SJCRH30 (cell line): Measurements from ENCODE around the gene S1PR5. TPM values are rescaled to one million over a fixed set of nuclear protein-coding genes. Genes with fewer than 3 reads are reported as not detected.

Experiments
- DNase-seq, 2 experiments: peaks; one replicate each; pipeline ENCODE4 v3.0.0-alpha.2; 2015 to 2020
- H3K27ac ChIP-seq: fragments of 250-450 bp; sonication (Bioruptor Pico); 2 replicates; pipeline ENCODE4 v1.5.1; 2020; ENCODE audit warnings: mild to moderate bottlenecking, moderate library complexity
- H3K27me3 ChIP-seq: fragments of 250-450 bp; sonication (Bioruptor Pico); 2 replicates; pipeline ENCODE4 v1.5.1; 2020; ENCODE audit warnings: mild to moderate bottlenecking, moderate library complexity
- H3K36me3 ChIP-seq: fragments of 250-450 bp; sonication (Bioruptor Pico); 2 replicates; pipeline ENCODE4 v1.5.1; 2020; ENCODE audit warnings: mild to moderate bottlenecking, moderate library complexity
- H3K4me1 ChIP-seq: fragments of 250-450 bp; sonication (Bioruptor Pico); 2 replicates; pipeline ENCODE4 v1.5.1; 2020; ENCODE audit warnings: mild to moderate bottlenecking, moderate library complexity
- H3K4me3 ChIP-seq: fragments of 250-450 bp; sonication (Bioruptor Pico); 2 replicates; pipeline ENCODE4 v1.5.1; 2020; ENCODE audit warnings: mild to moderate bottlenecking, moderate library complexity
- H3K9me3 ChIP-seq: fragments of 250-450 bp; sonication (Bioruptor Pico); replicated peaks from 2 replicates; pipeline ENCODE4 v1.5.1; 2020; ENCODE audit warnings: mild to moderate bottlenecking, moderate library complexity
- total RNA-seq: library from RNA; depleted of rRNA; stranded (reverse); fragments of >200 nt; shearing (Covaris generic); gene quantifications from 2 replicates; pipeline ENCODE4 v1.2.3, GENCODE V29; 2014

S1PR5 gene
- total RNA-seq, 1 experiment from 2014 or later, result 2.4 TPM

DNA sequence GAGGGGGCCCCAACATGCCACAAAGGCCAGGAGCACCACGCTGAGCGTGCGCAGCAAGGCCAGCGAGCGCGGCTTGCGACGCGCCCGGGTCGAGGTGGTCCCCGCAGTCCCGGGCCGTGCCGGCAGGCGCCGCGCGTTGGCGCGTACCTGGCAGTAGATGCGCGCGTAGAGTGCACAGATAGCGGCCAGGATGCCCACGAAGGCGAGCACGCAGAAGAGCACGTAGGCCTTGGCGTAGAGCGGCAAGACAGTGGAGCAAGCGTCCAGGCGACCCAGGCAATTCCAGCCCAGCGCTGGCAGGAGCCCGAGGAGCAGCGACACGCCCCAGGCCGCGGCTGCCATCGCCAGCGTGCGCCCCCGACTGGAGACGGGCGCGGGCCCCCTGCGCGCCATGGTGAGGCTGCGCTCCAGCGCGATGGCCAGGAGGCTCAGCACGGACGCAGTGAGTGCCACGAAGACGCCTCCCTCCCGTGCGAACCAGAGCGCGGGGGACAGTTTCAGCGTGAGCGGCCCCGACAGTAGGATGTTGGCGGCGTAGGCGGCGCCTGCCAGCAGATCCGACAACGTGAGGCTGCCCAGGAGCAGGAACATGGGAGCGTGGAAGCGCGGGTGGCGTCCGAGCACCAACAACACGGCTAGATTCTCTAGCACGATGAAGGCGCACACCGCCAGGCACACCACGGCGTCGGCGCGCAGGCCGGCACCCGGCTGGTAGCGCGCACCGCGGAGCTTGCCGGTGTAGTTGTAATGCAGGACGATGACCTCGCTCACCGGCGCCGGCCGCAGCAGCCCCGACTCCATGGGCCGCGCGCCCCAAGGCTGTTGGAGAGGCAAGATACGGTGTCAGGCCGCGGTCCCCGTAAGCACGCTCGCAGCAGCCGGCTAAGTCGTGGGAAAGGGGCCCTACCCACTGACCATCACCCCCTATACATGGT lies 2.8 kb downstream of the S1PR5 start:
- no peak overlapping the region for H3K4me3 ChIP-seq
- DNase-seq, result no peak
- peaks cover 10% of the 10 kb centered on the region; the same call in 1 of the 2 replicates for H3K4me1 ChIP-seq
- no peaks in the 10 kb centered on the region for H3K36me3 ChIP-seq
- H3K27me3 ChIP-seq, result peaks cover 4% of the 10 kb centered on the region
- no peaks in the 10 kb centered on the region for H3K9me3 ChIP-seq
- no peak overlapping the region for H3K27ac ChIP-seq

DNA sequence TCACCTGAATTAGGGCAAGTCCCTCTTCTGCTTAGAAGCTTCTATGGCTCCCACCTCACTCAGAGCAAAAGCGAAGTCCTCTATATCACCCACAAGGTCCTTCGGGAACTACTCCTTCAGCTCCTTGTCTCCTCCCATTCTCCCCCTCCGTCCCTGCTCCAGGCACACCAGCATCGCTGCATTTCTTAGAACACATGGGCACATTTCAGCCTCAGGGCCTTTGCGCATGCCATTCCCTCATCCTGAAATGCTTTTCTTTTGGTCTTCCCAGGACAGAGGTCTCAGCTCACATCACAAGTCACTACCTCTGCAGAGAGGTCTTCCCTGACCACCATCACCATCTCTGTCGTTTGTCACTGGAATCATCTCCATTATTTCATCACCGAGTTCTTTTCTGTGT lies 4.0 kb downstream of the S1PR5 start:
- DNase-seq, result no peak
- no peak overlapping the region for H3K4me3 ChIP-seq
- peaks cover 7% of the 10 kb centered on the region; the same call in 1 of the 2 replicates for H3K4me1 ChIP-seq
- no peaks in the 10 kb centered on the region for H3K27me3 ChIP-seq
- H3K36me3 ChIP-seq, result no peaks in the 10 kb centered on the region
- no peak overlapping the region for H3K27ac ChIP-seq
- no peaks in the 10 kb centered on the region for H3K9me3 ChIP-seq

DNA sequence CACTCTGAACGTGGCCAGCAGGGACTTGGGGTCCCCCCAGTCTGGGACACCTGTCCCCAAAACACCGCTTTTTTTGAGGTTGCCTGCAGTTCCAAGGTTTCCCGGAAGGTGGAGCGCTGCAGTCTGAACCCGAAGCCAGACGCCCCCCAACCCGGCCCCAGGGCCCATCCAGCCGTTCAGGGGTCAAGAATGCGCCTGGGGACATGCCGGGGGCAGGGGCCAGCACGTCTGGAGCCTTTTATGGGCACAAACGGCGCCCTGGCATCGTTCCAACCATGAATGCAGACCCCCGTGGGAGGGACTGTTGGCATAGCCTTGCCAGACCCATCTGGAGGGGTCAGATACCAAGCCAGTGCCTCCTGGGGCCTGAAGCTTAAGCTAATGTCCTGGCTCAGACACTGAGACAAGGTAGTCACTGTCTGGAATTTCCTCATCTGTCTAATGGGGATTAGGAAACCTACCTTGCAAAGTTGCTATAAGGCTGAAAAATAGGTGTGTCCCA lies 6.9 kb downstream of the S1PR5 start:
- Histone ChIP-seq H3K36me3 (no peaks in the 10 kb centered on the region), H3K27ac (no peak overlapping the region), H3K9me3 (no peaks in the 10 kb centered on the region), H3K27me3 (no peaks in the 10 kb centered on the region), H3K4me1 (peaks cover 7% of the 10 kb centered on the region; the same call in 1 of the 2 replicates), H3K4me3 (no peak overlapping the region)
- DNase-seq, result peak; percentile 48 to 60

DNA sequence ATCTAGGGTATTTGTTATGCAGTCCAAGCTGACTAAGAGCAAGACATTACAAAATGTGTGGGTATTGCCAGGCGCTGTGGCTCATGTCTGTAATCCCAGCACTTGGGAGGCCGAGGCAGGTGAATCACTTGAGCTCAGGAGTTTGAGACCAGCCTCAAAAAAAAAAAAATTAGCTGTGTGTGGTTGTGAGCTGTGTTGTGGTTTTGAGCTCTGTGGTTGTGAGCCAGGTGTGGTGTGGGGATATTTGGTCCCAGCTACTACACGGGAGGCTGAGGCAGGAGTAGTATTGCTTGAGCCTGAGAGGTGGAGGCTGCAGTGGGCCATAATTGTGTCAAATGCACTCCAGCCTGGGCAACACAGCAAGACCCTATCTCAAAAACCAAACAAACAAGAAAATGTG lies 8.5 kb downstream of the S1PR5 start:
- DNase-seq, result no peak
- H3K27me3 ChIP-seq, result no peaks in the 10 kb centered on the region
- H3K9me3 ChIP-seq, result no peaks in the 10 kb centered on the region
- H3K27ac ChIP-seq, result no peak overlapping the region
- no peaks in the 10 kb centered on the region for H3K36me3 ChIP-seq
- no peak overlapping the region for H3K4me3 ChIP-seq
- peaks cover 7% of the 10 kb centered on the region; the same call in 1 of the 2 replicates for H3K4me1 ChIP-seq

- no peak for DNase-seq
- Histone ChIP-seq H3K27me3 (no peaks in the 10 kb centered on the region), H3K4me1 (peaks cover 7% of the 10 kb centered on the region; the same call in 1 of the 2 replicates), H3K4me3 (no peak overlapping the region), H3K9me3 (no peaks in the 10 kb centered on the region), H3K36me3 (no peaks in the 10 kb centered on the region), H3K27ac (no peak overlapping the region)
Observed at GRCh38 chr19:10508036-10508435, 9.2 kb downstream of the S1PR5 start.

DNA sequence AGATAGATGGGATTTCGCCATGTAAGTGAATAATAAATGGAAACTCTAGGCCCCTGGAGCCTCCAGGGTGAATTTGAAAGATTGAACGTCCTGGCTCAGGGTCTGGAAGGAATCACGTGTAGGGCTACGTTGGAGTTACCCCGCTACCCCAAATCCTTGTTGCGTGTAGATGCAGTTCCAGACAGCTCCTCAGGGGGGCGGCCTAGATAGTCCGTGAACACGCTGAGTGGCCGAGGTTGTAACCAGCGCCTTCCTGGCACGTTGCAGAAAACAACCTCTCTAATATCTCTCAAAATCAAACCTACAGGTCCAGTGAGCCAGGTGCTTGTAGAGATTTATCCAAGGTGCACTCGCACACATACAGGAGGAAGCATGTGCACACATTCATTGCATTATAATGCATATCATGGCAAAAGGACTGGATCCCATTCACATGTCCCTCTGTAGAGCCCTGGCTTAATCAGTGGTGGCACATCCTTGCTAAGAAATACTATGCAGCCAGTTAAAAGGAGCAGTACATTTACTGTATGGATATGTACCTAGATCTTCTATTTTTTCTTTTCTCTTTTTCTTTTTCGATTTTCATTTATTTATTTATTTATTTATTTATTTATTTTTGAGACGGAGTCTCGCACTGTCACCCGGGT lies 11.5 kb downstream of the S1PR5 start:
- no peak overlapping the region for H3K4me3 ChIP-seq
- H3K27me3 ChIP-seq, result no peaks in the 10 kb centered on the region
- no peak overlapping the region for H3K27ac ChIP-seq
- DNase-seq, result peak; percentile 70 to 78
- no peaks in the 10 kb centered on the region for H3K36me3 ChIP-seq
- H3K4me1 ChIP-seq, result peaks cover 7% of the 10 kb centered on the region; the same call in 1 of the 2 replicates
- H3K9me3 ChIP-seq, result no peaks in the 10 kb centered on the region

GRCh38 chr19:10503002-10503789 lies 14.1 kb downstream of the S1PR5 start, which contains the start of gene KEAP1:
KEAP1 (minus strand) TSS chr19:10503356; CDS start chr19:10500033, 3,323 bp downstream.
- Histone ChIP-seq H3K27ac (peak within 1 kb of the TSS; percentile 96), H3K36me3 (peaks cover 15% of the 10 kb centered on the region), H3K4me1 (no peaks in the 10 kb centered on the region), H3K4me3 (peak within 1 kb of the TSS; percentile 87), H3K9me3 (no peaks in the 10 kb centered on the region), H3K27me3 (no peaks in the 10 kb centered on the region)
- DNase-seq, result peak in 1 of 2 experiments; percentile 40

GRCh38 chr19:10502524-10503001 lies 14.7 kb downstream of the S1PR5 start:
- Histone ChIP-seq H3K27me3 (no peaks in the 10 kb centered on the region), H3K9me3 (no peaks in the 10 kb centered on the region), H3K36me3 (peaks cover 17% of the 10 kb centered on the region), H3K27ac (peak overlapping the region; percentile 96), H3K4me1 (no peaks in the 10 kb centered on the region), H3K4me3 (peak overlapping the region; percentile 87)
- DNase-seq, result peak; percentile 95 to 96

GRCh38 chr19:10501971-10502523 lies 15.2 kb downstream of the S1PR5 start:
- peak overlapping the region; percentile 87 for H3K4me3 ChIP-seq
- peaks cover 22% of the 10 kb centered on the region for H3K36me3 ChIP-seq
- peak overlapping the region; percentile 96 for H3K27ac ChIP-seq
- H3K9me3 ChIP-seq, result no peaks in the 10 kb centered on the region
- no peaks in the 10 kb centered on the region for H3K27me3 ChIP-seq
- H3K4me1 ChIP-seq, result no peaks in the 10 kb centered on the region
- peak; percentile 67 to 68 for DNase-seq

DNA sequence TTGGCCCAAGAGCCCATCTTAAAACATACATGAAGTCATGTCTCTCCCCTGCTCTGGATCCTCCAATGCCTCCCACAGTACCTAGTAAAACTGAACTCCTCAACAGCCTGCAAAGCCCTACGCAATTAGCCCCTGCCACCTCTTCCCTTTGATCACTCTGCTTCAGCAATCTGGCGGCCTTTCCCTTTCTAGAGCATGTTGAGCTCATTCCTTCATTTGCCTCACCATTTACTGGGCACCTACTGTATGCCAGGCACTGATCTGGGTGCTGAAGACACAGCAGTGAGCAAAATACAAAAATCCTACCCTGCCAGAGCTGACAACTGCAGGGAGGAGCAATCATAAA lies 17.0 kb downstream of the S1PR5 start:
- DNase-seq, result no peak
- Histone ChIP-seq H3K4me3 (no peak overlapping the region), H3K27me3 (no peaks in the 10 kb centered on the region), H3K27ac (no peak overlapping the region), H3K36me3 (peaks cover 22% of the 10 kb centered on the region), H3K4me1 (no peaks in the 10 kb centered on the region), H3K9me3 (no peaks in the 10 kb centered on the region)

GRCh38 chr19:10499550-10500246 lies 17.5 kb downstream of the S1PR5 start:
- peaks cover 24% of the 10 kb centered on the region for H3K36me3 ChIP-seq
- no peaks in the 10 kb centered on the region for H3K27me3 ChIP-seq
- no peak overlapping the region for H3K4me3 ChIP-seq
- H3K4me1 ChIP-seq, result no peaks in the 10 kb centered on the region
- no peaks in the 10 kb centered on the region for H3K9me3 ChIP-seq
- H3K27ac ChIP-seq, result no peak overlapping the region
- DNase-seq, result no peak

- H3K36me3 ChIP-seq, result peaks cover 28% of the 10 kb centered on the region
- H3K4me1 ChIP-seq, result no peaks in the 10 kb centered on the region
- DNase-seq, result no peak
- no peak overlapping the region for H3K4me3 ChIP-seq
- H3K27me3 ChIP-seq, result no peaks in the 10 kb centered on the region
- H3K9me3 ChIP-seq, result no peaks in the 10 kb centered on the region
- no peak overlapping the region for H3K27ac ChIP-seq
Observed at GRCh38 chr19:10497371-10497770, 19.9 kb downstream of the S1PR5 start.

DNA sequence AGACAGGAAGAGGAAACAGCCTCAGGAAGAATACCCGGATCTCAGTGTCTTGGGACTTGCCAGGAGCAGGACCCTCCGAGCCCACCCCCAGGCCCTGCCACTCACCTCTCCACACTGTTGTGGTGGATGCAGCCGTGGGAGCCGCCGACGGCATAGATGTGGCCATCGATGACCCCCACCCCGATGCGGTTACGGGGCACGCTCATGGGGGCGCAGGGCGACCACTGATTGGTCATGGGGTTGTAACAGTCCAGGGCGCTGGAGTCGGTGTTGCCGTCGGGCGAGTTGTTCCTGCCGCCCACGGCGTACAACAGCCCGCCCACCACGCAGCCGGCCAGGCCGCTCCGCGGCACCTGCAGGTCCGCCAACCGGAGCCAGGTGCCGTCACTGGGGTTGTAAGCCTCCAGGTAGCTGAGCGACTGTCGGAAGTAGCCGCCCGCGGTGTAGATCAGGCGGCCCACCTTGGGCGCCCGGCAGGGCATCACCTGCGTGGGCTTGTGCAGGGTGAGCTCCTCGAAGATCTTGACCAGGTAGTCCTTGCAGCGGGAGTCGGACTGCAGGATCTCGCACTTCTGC lies 25.7 kb downstream of the S1PR5 start:
- H3K27ac ChIP-seq, result no peak overlapping the region
- H3K9me3 ChIP-seq, result no peaks in the 10 kb centered on the region
- no peak overlapping the region for H3K4me3 ChIP-seq
- no peaks in the 10 kb centered on the region for H3K4me1 ChIP-seq
- no peak for DNase-seq
- peaks cover 37% of the 10 kb centered on the region for H3K36me3 ChIP-seq
- no peaks in the 10 kb centered on the region for H3K27me3 ChIP-seq
